Right lung (tissue), 5 donors: ENCODE data around the gene KRT81. TPM values are rescaled to one million over a fixed set of nuclear protein-coding genes. Genes with fewer than 3 reads are reported as not detected.
"Not testable (repeated sequence)": the region's sequence is repeated elsewhere in the genome, so short reads cannot be mapped to it uniquely, and the experiment has no call there.

ENCODE experiments used
- DNase-seq, 2 donors: peaks; one replicate each; pipeline ENCODE4 v3.0.0-alpha.2; 2013
- polyA plus RNA-seq, 5 donors: library from polyadenylated mRNA; unstranded; fragments of 120-200 nt; gene quantifications; one replicate each; pipeline versions ENCODE4 v1.2.1 to v1.2.3, GENCODE V29; 2013; ENCODE audit warnings: inconsistent platforms in 1 of 5, low replicate concordance in 1 of 5; ENCODE audit not compliant: insufficient read length in 5 of 5, insufficient read depth in 1 of 5

Gene KRT81
- polyA plus RNA-seq, 5 donors = 0.11 to 0.24 (median 0.16) TPM; not detected in 2

- no peak for DNase-seq
These were observed 48.7 kb downstream of the KRT81 start for GRCh38 chr12:52242442-52243258.

- DNase-seq = no peak
These were observed 50.0 kb downstream of the KRT81 start for GRCh38 chr12:52241205-52241842.

- not testable (repeated sequence) for DNase-seq
These were observed 51.1 kb downstream of the KRT81 start for GRCh38 chr12:52240247-52240646.

GRCh38 chr12:52239767-52240166 lies 51.6 kb downstream of the KRT81 start:
- no peak for DNase-seq

- DNase-seq = no peak
These were observed 52.3 kb downstream of the KRT81 start for GRCh38 chr12:52238916-52239646.

- no peak for DNase-seq
These were observed 53.0 kb downstream of the KRT81 start for GRCh38 chr12:52238207-52238840.

- no peak for DNase-seq
These were observed 54.8 kb downstream of the KRT81 start for GRCh38 chr12:52236386-52237050.

Other genes starting within 250 kb of the KRT81 start
- gene NR4A1, start 240.1 kb downstream of the KRT81 start, polyA plus RNA-seq = 100 to 1,000 TPM in 2 of 5 donors, 10 to 100 TPM in 3; 16.6 to 160 (median 69.9) TPM
- 10 to 100 TPM; 20.1 to 28.3 (median 21.9) TPM for gene ATG101, start 221.6 kb downstream of the KRT81 start, polyA plus RNA-seq
- 1 to 10 TPM; 2.2 to 8.0 (median 3.4) TPM for gene SMIM41, start 211.8 kb downstream of the KRT81 start, polyA plus RNA-seq
- gene KRT80, start 99.5 kb downstream of the KRT81 start, polyA plus RNA-seq = 1 to 10 TPM in 2 of 5 donors, under 1 TPM in 3; 0.48 to 1.9 (median 0.90) TPM
- 10 to 100 TPM; 13.7 to 47.1 (median 24.3) TPM for gene KRT7, start 58.3 kb downstream of the KRT81 start, polyA plus RNA-seq
- under 1 TPM in 4 of 5 donors, not detected in 1; 0.08 to 0.24 (median 0.18) TPM for gene KRT86, start 16.9 kb downstream of the KRT81 start, polyA plus RNA-seq
- gene KRT83, start 29.9 kb upstream of the KRT81 start, polyA plus RNA-seq = not detected
- under 1 TPM in 1 of 5 donors, not detected in 4; 0.06 TPM for gene KRT85, start 75.9 kb upstream of the KRT81 start, polyA plus RNA-seq
- gene KRT84, start 94.1 kb upstream of the KRT81 start, polyA plus RNA-seq = not detected
- not detected for gene KRT82, start 114.8 kb upstream of the KRT81 start, polyA plus RNA-seq
- gene KRT75, start 142.8 kb upstream of the KRT81 start, polyA plus RNA-seq = not detected
- not detected for gene KRT6B, start 160.6 kb upstream of the KRT81 start, polyA plus RNA-seq
- under 1 TPM in 1 of 5 donors, not detected in 4; 0.08 TPM for gene KRT6C, start 182.3 kb upstream of the KRT81 start, polyA plus RNA-seq
- gene KRT6A, start 201.7 kb upstream of the KRT81 start, polyA plus RNA-seq = under 1 TPM in 1 of 5 donors, not detected in 4; 0.20 TPM
- 1 to 10 TPM in 1 of 5 donors, under 1 TPM in 4; 0.29 to 1.0 (median 0.47) TPM for gene KRT5, start 228.9 kb upstream of the KRT81 start, polyA plus RNA-seq